Stimulated activated CD4-positive, alpha-beta T cell treated with anti-CD3 and anti-CD28 coated beads, Interleukin-15, amount 100 ng/mL, for 48 hours (primary cell): ENCODE data around the gene SDHAF1.
A peak's percentile ranks its signal among the peaks of the same experiment; 100 is the strongest.
"Not testable (repeated sequence)": the region's sequence is repeated elsewhere in the genome, so short reads cannot be mapped to it uniquely, and the experiment has no call there.

Experiments
- DNase-seq, 2 donors: peaks; one replicate each; pipeline ENCODE4 v3.0.0-alpha.2; 2020; ENCODE audit warnings: low read depth in 2 of 2

Gene SDHAF1, protein sequence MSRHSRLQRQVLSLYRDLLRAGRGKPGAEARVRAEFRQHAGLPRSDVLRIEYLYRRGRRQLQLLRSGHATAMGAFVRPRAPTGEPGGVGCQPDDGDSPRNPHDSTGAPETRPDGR

DNA sequence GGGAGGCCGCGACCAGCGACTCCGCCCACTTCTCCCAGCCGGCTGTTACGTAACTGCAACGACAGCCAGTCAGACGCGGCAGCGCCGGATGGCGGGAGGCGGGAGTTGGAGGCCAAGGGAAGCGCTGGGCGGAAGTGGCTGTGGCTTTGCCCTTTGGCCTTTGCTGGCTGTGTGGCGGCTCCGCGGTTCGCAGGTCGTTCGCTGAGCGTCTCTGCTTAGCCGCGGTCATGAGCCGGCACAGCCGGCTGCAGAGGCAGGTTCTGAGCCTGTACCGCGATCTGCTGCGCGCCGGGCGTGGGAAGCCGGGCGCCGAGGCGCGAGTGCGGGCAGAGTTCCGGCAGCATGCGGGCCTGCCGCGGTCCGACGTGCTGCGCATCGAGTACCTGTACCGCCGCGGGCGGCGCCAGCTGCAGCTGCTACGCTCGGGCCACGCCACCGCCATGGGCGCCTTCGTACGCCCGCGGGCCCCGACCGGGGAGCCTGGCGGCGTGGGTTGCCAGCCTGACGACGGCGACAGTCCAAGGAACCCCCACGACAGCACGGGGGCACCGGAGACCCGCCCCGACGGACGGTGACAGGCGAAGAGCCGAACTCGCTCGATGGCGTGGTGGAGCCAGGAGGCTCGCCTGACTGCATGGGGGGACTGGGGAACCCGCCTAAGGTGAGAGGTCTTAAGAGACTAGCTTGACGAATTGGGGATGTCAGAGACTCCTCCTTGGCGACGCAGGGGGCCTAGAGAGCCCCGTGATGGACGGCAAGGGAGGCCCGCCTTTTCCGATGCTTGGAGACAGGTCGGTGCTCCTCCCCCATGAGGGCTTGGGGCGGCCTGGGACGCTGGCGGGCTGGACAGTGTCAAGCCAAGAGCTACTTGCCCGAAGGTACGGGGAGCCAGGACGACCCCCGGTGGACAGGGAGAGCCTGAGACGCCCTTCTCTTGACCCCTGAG lies at the start of gene SDHAF1:
TSS of gene SDHAF1 (plus strand) at position 141 of the 946 bp plus-strand sequence. CDS start at position 228, 87 bp downstream.
- peak; percentile 91 to 96 for DNase-seq

DNA sequence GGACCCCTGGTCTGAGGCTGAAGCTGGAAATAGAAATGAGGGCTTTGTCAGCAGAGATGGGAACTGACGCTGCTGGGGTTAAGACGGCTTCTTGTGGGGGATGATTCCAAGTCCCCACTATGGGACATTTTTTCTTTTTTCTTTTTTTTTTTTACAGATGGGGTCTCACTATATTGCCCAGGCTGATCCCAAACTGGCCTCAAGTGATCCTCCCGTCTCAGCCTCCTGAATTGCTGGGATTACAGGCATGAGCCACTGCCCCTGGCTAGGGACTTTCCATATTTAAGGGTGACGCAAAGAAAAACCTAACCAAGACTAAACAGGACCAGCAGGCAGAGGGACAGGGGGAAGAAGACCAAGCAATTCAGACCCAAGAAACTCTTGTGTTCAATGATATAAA lies 48.8 kb upstream of the SDHAF1 start:
- no peak for DNase-seq

DNA sequence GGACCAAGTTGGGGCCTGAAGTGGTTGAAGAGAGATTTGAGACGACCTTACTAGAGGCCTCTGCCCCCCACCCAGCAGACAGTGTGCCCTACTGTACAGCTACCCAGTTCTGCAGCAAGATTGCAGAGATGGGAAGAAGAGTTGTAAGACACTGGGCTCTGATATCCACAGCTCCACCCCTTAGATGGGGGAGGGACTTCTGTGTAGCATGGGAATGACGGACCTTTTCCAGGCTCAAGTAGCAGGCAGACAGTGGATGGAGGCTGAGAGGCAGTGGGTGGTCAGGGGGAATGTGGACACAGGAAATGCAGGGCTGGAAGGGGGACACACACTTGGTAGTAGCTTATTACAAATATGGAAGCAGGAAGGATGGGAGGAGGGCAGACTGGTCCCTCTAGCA lies 45.9 kb upstream of the SDHAF1 start:
- DNase-seq = no peak

DNA sequence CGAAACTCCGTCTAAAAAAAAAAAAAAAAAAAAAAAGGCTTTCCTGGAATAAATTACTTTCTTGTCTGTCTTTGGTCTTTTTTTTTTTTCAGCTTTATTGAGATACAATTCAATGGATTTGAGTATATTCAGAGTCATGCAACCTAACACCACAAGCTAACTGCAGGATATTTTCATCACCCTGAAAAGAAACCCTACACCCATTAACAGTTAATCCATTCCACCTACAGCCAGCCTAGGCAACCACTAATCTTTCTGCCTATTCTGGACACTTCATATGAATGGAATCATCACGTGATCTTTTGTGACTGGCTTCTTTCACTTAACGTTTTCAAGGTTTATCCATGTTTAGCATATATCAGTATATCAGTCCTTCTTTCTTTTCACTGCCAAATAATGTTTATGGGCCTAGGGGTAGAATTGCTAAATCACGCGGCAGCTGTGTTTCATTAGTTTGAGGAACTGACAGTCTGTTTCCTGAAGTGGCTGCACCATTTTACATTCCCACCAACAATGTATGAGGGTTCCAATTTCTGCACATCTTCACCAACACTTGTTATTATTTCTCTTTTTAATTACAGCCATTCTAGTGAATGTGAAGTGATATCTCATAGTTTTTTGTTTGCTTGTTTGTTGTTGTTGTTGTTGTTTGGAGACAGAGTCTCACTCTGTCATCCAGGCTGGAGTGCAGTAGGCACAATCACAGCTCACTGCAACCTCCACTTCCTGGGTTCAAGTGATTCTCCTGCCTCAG lies 38.9 kb upstream of the SDHAF1 start:
- no peak for DNase-seq

DNA sequence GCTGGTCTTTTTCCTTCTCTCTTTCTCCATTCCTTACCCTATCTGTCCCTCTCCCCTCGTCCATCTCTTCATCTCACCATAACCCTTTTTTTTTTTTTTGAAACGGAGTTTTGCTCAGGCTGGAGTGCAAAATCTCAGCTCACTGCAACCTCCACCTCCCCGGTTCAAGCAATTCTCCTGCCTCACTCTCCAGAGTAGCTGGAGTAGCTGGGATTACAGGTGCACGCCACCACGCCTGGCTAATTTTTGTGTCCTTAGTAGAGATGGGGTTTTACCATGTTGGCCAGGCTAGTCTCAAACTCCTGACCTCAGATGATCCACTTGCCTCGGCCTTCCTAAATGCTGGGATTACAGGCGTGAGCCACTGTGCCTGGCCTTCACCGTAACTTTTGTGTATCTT lies 37.6 kb upstream of the SDHAF1 start:
- not testable (repeated sequence) for DNase-seq

DNA sequence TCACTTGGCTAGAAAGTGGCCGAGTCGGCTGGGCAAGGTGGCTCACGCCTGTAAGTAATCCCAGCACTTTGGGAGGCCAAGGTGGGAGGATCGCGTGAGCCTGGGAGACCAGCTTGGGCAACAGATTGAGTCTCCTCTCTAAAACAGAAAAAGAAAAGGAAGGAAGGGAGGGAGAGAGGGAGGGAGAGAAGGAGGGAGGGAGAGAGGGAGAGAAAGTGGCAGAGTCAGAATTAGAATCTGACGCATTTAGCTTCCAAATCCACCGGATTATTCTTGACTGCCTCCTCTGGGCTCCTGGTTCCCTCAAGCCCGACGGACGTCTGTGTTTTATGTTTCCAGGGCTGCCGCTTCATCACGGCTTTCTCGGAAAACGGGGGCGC lies 36.3 kb upstream of the SDHAF1 start:
- DNase-seq = no peak

DNA sequence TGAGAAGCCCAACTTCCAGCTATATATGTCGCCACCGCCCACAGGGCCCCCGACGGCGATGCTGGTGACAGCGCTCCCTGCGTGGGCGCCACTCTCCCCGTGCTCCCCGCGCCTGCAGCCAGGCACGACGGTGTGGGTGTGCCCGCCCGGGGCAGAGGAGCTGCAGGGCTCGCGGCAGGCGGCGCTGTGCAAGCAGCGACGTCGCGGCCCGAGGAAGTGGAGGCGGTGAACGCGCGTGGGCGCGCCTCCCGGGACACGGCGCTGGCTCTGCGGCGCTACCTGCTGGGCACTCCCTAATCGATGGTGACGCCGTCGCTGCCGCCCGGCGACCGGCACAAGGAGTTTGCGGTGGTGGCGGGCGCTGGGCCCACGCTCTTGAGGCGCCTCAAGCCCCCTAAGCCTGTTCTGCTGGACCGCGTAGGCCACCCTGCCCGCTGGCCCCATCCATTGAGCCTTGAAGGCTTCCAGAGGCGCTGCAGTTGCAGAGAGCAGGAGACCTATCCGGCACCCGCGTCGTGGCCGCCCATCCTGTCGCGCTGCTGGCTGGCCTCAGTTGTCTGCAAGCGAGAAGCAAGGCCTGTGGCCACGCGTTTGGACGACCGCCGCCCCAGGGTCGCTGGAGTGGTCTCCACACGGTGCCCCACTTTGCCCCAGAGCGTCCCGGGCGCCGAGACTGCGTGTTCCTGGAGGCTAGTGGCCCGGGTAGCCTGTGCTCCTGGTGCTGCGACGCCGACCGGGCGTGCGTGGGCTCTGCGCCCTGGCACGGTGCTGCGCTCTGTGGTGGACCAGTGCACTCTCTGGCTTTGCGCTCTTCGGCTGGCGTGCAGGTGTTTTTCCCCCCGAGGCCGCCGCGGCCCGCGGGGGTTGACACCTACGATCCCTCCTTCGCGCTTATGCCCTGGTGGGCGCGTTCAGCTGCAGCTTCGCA lies 35.7 kb upstream of the SDHAF1 start:
- DNase-seq = peak; percentile 51 to 72

DNA sequence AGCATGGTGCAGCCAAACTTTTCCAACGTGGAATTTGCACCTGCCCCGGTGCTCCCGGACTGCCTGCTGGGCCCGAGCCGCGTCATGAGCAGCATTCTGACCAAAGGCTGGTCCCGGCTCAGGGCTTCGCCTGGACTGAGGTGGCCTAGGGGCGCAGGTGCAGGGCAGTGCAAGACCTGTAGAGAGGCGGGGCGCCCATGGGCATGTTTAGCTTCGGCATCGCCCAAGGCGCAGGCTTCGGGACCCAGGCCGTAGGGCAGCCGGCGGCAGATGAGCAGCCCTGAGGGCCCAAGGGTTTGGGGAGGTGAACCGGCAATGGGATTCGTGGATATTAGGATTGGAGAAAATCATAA lies 35.0 kb upstream of the SDHAF1 start:
- DNase-seq = no peak

DNA sequence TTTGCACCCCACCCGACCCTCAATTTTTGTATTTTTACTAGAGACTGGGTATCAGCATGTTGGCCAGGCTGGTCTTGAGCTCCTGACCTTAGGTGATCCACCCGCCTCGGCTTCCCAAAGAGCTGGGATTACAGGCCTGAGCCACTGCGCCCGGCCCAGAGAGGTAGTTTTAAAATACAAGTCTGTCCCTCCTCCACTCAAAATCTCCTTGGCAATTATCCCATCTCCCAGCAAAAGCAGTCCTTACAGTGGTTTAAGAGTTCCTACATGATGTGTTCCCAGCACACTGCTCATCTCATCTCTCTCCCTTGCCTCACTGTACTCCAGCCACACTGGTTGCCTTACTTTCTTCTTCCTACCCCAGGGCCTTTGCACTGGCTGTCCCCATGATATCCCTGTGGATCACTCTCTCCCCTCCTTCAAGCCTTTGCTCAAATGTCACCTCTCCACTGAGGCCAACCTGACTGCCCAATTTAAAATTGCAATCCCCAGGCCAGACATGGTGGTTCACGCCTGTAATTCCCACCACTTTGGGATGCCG lies 34.5 kb upstream of the SDHAF1 start:
- DNase-seq = no peak

DNA sequence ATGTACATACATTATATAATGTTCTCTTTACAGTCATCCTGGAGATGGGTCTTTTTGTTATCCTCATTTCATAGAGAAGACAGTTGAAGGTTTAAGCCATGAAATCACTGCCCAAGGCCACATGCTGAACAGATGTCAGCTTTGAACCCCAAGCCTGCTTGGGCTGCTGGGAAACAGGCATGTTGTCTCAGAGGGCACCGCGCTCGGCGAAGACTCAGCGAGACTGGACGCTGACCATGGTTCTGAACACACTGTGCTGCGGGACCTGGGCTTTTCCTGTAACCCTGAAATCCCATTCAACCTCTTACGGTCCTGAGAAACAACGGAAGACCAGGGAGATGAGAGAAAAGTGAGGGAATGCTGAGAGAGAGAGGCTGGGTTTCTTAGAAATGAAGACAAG lies 31.5 kb upstream of the SDHAF1 start:
- DNase-seq = no peak

DNA sequence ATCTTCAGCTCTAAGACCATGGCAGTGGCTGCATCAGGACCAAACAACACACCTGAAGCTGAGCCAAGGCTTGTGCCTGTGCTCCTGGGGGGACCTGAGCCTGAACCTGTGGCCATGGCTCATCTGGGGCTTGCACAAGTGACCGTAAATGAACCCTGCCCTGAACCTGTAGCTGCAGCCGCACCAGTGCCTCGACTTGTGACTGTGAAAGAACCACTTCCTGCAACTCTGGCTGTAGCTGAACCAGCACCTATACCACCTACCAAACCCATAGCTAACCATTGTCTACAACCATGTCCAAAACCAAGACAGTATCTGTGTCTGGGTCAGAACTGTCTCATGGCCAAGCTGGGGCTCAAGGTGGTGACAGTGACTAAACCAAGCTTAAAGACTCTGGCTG lies 28.2 kb upstream of the SDHAF1 start:
- no peak for DNase-seq

DNA sequence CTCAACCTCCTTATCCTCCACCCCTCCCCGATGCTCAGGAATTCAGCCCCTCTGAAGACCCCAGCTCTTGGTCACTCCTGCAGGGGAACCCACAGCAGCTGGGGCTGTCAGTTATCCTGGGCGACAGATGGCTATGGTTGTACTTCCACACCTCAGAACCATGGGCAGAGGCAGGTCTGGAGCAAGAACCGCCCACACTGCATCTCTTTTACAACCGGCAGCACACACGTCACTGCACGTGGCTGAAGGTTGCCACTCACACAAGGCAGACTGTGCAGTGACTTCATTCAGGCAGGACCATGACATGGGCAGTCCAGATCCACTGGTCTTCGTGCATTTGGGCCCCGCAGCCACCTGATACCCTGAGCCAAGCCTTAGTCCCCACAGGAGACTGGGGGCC lies 21.5 kb upstream of the SDHAF1 start:
- no peak for DNase-seq

DNA sequence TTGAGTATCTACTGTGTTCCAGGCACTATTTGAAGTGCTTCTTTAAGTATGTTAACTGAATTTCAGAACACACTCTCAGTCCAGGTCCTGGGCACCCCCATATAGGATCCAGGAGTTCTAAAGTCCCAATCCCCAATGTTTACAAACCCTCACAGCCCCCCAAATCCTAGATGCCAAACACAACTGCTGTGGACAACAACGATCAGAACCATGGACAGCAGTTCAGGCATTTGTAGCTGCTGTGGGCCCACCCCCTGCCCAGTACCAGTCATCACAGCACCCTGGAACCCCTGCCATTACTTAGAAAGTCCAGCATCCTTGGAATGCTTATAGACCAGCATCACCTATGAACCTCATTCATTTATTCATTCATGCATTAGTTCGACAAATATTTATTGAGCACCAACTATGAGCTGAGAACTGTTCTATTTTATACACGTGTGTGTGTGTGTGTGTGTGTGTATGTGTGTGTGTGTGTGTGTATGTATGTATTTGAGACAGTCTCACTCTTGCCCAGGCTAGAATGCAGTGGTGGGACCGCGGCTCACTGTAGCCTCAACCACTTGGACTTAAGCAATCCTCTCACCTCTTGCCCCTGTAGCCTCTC lies 19.3 kb upstream of the SDHAF1 start:
- no peak for DNase-seq

DNA sequence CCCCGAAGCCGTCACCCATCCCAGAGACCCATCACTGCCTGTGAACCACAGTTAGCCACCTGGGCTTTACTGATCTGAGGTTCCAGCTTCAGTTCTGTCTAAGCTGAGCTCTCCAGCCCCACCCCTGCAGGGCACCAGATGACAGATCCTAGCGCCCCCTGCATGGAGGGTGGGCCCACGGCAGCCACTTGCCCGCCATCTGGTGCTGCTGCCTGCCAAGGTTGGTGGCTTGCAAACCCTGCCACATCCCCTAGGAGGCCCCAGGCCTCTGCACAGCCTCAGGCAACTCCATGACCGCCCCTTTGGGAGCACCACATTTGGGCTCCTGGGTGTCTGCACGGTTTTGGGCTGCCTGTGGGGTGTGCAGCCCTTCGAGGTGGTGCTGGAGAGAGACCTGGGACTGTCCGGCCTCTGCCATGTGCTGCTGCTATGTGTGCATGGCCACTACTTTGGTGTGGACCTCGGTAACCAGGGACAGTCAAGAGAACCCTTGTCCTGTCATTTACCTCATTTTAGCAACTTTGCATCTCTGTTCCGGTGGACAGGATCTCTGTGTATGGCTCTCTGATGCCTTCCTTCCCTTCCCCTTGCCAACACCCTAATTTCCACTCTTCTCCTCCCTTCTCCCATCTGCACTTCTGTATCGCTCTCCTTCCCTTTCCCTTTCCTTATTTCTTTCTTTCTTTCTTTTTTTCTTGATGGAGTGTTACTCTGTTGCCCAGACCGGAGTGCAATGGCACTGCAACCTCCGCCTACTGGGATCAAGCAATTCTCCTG lies 17.4 kb upstream of the SDHAF1 start:
- DNase-seq = no peak

DNA sequence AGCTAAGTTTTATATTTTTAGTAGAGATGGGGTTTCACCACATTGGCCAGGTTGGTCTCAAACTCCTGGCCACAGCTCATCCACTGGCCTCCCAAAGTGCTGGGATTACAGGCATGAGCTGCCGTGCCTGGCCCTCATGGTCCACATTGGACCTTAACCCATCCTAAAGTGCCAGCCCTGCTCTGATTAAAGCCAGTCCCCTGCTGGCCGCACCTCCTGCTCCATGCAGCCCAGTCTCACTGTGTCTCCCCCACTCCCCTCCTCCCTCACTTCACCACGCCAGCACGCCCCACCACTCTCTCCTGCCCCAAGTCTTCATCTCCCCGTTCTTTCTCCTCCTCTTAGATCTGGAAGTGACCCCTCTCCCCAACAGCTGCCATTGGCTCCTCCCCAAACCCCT lies 16.7 kb upstream of the SDHAF1 start:
- DNase-seq = no peak

DNA sequence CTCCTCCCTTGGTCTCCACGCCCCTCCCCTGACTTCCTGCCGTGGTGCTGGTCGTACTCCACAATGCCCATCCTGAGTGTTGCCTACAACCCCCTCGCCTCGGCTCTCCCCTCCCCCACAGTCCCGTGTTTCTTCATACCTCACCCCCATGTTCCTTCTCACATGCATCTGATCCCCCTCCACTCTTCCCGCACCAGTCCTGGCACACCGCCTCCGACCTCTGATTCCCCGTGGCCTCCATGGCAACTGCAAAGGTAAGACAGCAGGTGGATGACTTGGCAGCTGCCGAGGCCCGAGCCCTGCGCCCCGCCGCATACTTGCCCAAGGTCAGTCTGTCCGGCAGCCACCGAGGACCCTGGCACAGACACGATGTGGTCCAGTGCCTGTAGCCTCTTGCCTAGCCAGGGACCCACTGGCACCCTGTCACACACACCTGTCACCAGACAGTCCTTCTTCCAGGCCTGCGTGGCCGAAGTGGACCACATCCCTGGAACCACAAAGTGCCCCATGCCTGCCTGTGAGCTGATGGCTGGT lies 16.1 kb upstream of the SDHAF1 start:
- no peak for DNase-seq

DNA sequence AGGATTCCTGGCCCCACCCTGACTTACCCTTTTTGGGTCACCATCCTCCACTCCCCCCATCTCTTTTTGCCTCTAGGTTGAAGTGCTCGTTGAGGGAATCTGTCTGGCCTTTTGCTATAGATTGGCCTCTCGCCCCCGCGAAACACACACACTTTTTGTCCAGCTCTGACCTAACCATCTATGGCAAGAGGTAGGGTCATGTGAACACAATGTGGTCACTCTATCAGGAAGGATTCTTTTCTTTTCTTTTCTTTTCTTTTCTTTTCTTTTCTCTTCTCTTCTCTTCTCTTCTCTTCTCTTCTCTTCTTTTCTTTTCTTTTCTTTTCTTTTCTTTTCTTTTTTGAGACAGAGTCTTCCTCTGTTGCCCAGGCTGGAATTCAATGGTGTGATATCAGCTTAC lies 14.0 kb upstream of the SDHAF1 start:
- not testable (repeated sequence) for DNase-seq

DNA sequence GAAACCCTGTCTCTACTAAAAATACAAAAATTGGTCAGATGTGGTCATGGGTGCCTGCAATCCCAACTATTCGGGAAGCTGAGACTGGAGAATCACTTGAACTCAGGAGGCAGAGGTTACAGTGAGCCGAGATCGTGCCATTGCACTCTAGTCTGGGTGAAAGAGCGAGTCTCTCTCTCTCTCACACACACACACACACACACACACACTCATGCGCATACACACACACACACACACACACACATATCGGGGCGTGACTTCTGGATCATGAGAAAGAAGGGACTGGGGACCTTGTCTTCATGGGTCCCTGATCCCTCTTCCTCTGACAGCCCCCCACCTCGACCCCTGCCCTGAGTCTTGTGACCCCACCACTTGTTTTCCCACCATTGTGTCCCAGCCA lies 11.8 kb upstream of the SDHAF1 start:
- no peak for DNase-seq

DNA sequence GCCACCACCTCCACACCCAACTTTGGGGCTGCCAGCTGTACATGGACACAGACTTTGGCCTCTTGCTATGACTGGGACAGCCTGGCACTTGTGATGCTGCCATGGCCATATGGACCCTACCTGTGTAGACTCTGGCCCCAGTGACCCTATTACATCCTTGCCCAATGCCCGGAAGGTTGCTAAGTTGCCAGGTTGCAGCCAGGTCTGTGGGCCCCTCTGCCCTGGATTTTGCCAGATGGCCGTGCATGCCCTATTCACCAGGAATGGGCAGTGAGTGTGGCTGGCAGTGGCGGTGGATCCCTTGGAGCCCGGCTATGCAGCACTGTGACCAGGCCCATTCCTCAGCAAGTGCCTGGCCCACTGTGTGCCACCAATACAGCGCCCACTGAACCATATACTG lies 8.9 kb upstream of the SDHAF1 start:
- no peak for DNase-seq
